ENCODE data around the gene RAB44. TPM values are rescaled to one million over a fixed set of nuclear protein-coding genes. Genes with fewer than 3 reads are reported as not detected.

Gene RAB44
- total RNA-seq, 1 experiment from 2014 or later = not detected

GRCh38 chr6:36717871-36718540, 20.4 kb downstream of the RAB44 start:
- DNase-seq = no peak
- no peaks in the 10 kb centered on the region for H3F3A ChIP-seq (ENCODE audit: insufficient read depth, low read depth)
- no peak overlapping the region for H3K27ac ChIP-seq
- H3K4me3 ChIP-seq = no peak overlapping the region
- TF ChIP-seq EZH2 (IDR thresholded peaks at IDR 0.05; ENCODE audit: low read depth) (no peak), CTCF (conservative IDR thresholded peaks at IDR 0.05) (no peak)
- no peak overlapping the region for H3K4me2 ChIP-seq
- H3K9me3 ChIP-seq (ENCODE audit: insufficient read depth, low read depth) = no peaks in the 10 kb centered on the region
- no peak overlapping the region for H2AFZ ChIP-seq
- no peaks in the 10 kb centered on the region for H4K20me1 ChIP-seq (ENCODE audit: insufficient read depth)
- no peaks in the 10 kb centered on the region for H3K9me2 ChIP-seq (ENCODE audit: insufficient read depth)
- H3K79me2 ChIP-seq (ENCODE audit: low read depth) = no peaks in the 10 kb centered on the region
- POLR2A ChIA-PET (ENCODE audit: unreplicated experiment) = interaction anchor here (0.7 kb wide), 1 partner anchor 80 kb away, joined by 3 read pairs; no protein-coding TSS in a partner anchor
- CTCF ChIA-PET = no interaction called here
- H3K36me3 ChIP-seq (ENCODE audit: low read depth) = no peaks in the 10 kb centered on the region
- intact Hi-C loops (cut with micrococcal nuclease; ENCODE audit: unreplicated experiment) = no loop called here
- BruUV-seq (replicated peaks) = no TSS peak
- H3K27me3 ChIP-seq (ENCODE audit: insufficient read depth, low read depth) = no peaks in the 10 kb centered on the region
- H3K4me1 ChIP-seq (replicated peaks; ENCODE audit: insufficient read depth) = no peaks in the 10 kb centered on the region

DNA sequence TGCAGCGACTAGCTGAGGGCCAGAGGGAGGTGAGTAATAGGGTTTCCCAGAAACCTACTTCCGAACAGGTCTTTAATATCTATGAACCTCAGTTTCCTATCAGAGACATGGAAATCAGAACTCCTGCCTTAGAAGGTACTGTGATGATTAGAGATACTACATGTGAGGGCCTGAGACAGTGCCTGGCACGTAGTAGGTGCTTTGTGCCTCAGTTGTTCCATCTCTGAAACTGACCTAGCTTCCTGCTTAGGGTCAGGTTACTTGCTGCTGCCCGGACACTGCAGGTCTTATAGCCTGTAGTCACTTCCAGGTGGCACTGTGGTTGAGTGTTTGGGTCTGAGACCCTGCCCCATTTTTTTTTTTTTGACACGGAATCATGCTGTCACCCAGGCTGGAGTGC, 20.9 kb downstream of the RAB44 start:
- CTCF ChIA-PET = no interaction called here
- TF ChIP-seq EZH2 (IDR thresholded peaks at IDR 0.05; ENCODE audit: low read depth) = no peak
- POLR2A ChIA-PET (ENCODE audit: unreplicated experiment) = no interaction called here

DNA sequence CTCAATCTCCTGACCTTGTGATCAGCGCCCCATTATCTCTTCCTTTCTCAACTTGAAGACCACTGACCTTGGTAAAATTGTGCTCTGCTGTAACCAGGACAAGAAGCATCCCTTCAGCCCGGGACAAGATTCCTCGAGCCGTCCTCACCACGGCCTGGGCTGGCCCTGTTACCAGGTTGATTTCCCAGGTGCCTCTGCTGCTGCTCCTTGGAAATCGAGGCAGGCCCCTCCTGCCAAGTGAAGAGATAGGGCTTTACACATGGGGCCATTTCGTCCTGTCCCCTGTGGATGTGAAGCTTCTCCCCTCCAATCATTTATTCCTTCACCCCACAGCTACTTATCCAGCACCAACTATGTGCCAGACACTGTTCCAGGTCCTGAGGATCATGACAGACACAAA, 21.5 kb downstream of the RAB44 start:
- Histone ChIP-seq H3K27ac (no peak overlapping the region), H3K79me2 (ENCODE audit: low read depth) (no peaks in the 10 kb centered on the region), H4K20me1 (ENCODE audit: insufficient read depth) (no peaks in the 10 kb centered on the region), H2AFZ (no peak overlapping the region), H3K4me3 (no peak overlapping the region), H3K4me1 (replicated peaks; ENCODE audit: insufficient read depth) (no peaks in the 10 kb centered on the region), H3K36me3 (ENCODE audit: low read depth) (no peaks in the 10 kb centered on the region), H3K4me2 (no peak overlapping the region), H3K9me2 (ENCODE audit: insufficient read depth) (no peaks in the 10 kb centered on the region), H3K9me3 (ENCODE audit: insufficient read depth, low read depth) (no peaks in the 10 kb centered on the region), H3F3A (ENCODE audit: insufficient read depth, low read depth) (no peaks in the 10 kb centered on the region), H3K27me3 (ENCODE audit: insufficient read depth, low read depth) (no peaks in the 10 kb centered on the region)
- intact Hi-C loops (cut with micrococcal nuclease; ENCODE audit: unreplicated experiment) = no loop called here
- no peak for TF ChIP-seq EZH2 (IDR thresholded peaks at IDR 0.05; ENCODE audit: low read depth)
- no peak for TF ChIP-seq CTCF (conservative IDR thresholded peaks at IDR 0.05)
- CTCF ChIA-PET = no interaction called here
- DNase-seq = no peak
- POLR2A ChIA-PET (ENCODE audit: unreplicated experiment) = no interaction called here
- BruUV-seq (replicated peaks) = no TSS peak

More for the DNA sequence above, 20.9 kb downstream of the RAB44 start:
- H3K9me3 ChIP-seq (ENCODE audit: insufficient read depth, low read depth) = no peaks in the 10 kb centered on the region
- no peaks in the 10 kb centered on the region for H3K9me2 ChIP-seq (ENCODE audit: insufficient read depth)
- no peak overlapping the region for H2AFZ ChIP-seq
- no peaks in the 10 kb centered on the region for H3K36me3 ChIP-seq (ENCODE audit: low read depth)
- H3K79me2 ChIP-seq (ENCODE audit: low read depth) = no peaks in the 10 kb centered on the region
- no peak for DNase-seq
- BruUV-seq (replicated peaks) = no TSS peak
- H4K20me1 ChIP-seq (ENCODE audit: insufficient read depth) = no peaks in the 10 kb centered on the region
- H3K27ac ChIP-seq = no peak overlapping the region
- H3K4me3 ChIP-seq = no peak overlapping the region
- no peak overlapping the region for H3K4me2 ChIP-seq
- intact Hi-C loops (cut with micrococcal nuclease; ENCODE audit: unreplicated experiment) = no loop called here
- no peaks in the 10 kb centered on the region for H3K4me1 ChIP-seq (replicated peaks; ENCODE audit: insufficient read depth)
- H3K27me3 ChIP-seq (ENCODE audit: insufficient read depth, low read depth) = no peaks in the 10 kb centered on the region
- no peaks in the 10 kb centered on the region for H3F3A ChIP-seq (ENCODE audit: insufficient read depth, low read depth)

Data from PC-9 (cell line).